Keratinocyte (primary cell): ENCODE data around the gene GKN2. TPM values are rescaled to one million over a fixed set of nuclear protein-coding genes. Genes with fewer than 3 reads are reported as not detected.

Experiments
- DNase-seq: peaks from one replicate; pipeline ENCODE4 v3.0.0-alpha.2; 2011; ENCODE audit warnings: low read depth, missing footprints, low spot score
- FAIRE-seq: peaks from 2 replicates; lab custom pipeline; 2011; peaks lifted over from hg19 to GRCh38; lab: Jason Lieb, UNC
- H2AFZ ChIP-seq: 2 replicates; pipeline ENCODE4 v1.6.0; 2012; ENCODE audit warnings: low read length, control low read depth, inconsistent platforms; ENCODE audit not compliant: control insufficient read depth
- H3K27ac ChIP-seq: 2 replicates; pipeline ENCODE4 v1.5.1; 2011; ENCODE audit warnings: low read length; ENCODE audit not compliant: control insufficient read depth, insufficient read depth
- H3K27me3 ChIP-seq: 3 replicates; pipeline ENCODE4 v1.6.0; 2011; ENCODE audit warnings: low read length; ENCODE audit not compliant: control insufficient read depth, insufficient read depth; ENCODE audit errors: extremely low read depth
- H3K36me3 ChIP-seq, 2 experiments: 2 replicates in 1 of 2; 3 replicates in 1 of 2; pipeline ENCODE4 v1.5.1; 2011; ENCODE audit warnings: low read length in 2 of 2, mild to moderate bottlenecking in 1 of 2; ENCODE audit not compliant: control insufficient read depth in 2 of 2, insufficient read depth in 2 of 2; ENCODE audit errors: extremely low read depth in 1 of 2
- H3K4me1 ChIP-seq: 3 replicates; pipeline ENCODE4 v1.5.1; 2011; ENCODE audit warnings: low read length; ENCODE audit not compliant: control insufficient read depth, insufficient read depth; ENCODE audit errors: extremely low read depth
- H3K4me2 ChIP-seq: 3 replicates; pipeline ENCODE4 v1.6.0; 2011; ENCODE audit warnings: low read depth, low read length; ENCODE audit not compliant: control insufficient read depth, insufficient read depth; ENCODE audit errors: extremely low read depth
- H3K4me3 ChIP-seq, 3 experiments: fragments of 200-600 bp in 1 of 3; sonication (generic) in 1 of 3; 2 replicates in 2 of 3; 3 replicates in 1 of 3; pipeline ENCODE4 v1.5.1; 2011 to 2016; ENCODE audit warnings: low read length in 3 of 3, mild to moderate bottlenecking in 3 of 3, control low read depth in 2 of 3, inconsistent platforms in 1 of 3, low read depth in 1 of 3, mixed read lengths in 1 of 3, mixed run types in 1 of 3, moderate library complexity in 1 of 3; ENCODE audit not compliant: control insufficient read depth in 2 of 3, insufficient read depth in 2 of 3; ENCODE audit errors: extremely low read depth in 1 of 3
- H3K79me2 ChIP-seq: 2 replicates; pipeline ENCODE4 v1.6.0; 2012; ENCODE audit warnings: low read length; ENCODE audit not compliant: control insufficient read depth, insufficient read depth
- H3K9ac ChIP-seq: 3 replicates; pipeline ENCODE4 v1.6.0; 2011; ENCODE audit warnings: low read length; ENCODE audit not compliant: control insufficient read depth, insufficient read depth; ENCODE audit errors: extremely low read depth
- H3K9me1 ChIP-seq: 3 replicates; pipeline ENCODE4 v1.6.0; 2011; ENCODE audit warnings: low read length; ENCODE audit not compliant: control insufficient read depth, insufficient read depth; ENCODE audit errors: extremely low read depth
- H3K9me3 ChIP-seq: 2 replicates; pipeline ENCODE4 v1.5.1; 2012; ENCODE audit warnings: low read depth, low read length; ENCODE audit not compliant: control insufficient read depth
- H4K20me1 ChIP-seq: 3 replicates; pipeline ENCODE4 v1.6.0; 2011; ENCODE audit warnings: low read length; ENCODE audit not compliant: control insufficient read depth, insufficient read depth; ENCODE audit errors: extremely low read depth
- EZH2 ChIP-seq: IDR thresholded peaks from one replicate; pipeline ENCODE4 v1.6.1; 2012; ENCODE audit warnings: inconsistent platforms, mild to moderate bottlenecking, low read length, moderate library complexity
- dilution Hi-C: fragments of 300-500 bp; cut with MboI; formaldehyde crosslinking; loops from one replicate; pipeline ENCODE4 v1.7.0; 2020; ENCODE audit warnings: low sequenced_read_pairs; ENCODE audit not compliant: extremely low pct_ligation_motif_present
- polyA plus RNA-seq, 5 experiments: library from polyadenylated mRNA; depleted of rRNA in 3 of 5; stranded (reverse) in 3 of 5; stranded (forward) in 1 of 5; unstranded in 1 of 5; fragments of >200 nt; gene quantifications; 1 replicate in 1 of 5; 2 replicates in 3 of 5; 3 replicates in 1 of 5; pipeline versions ENCODE4 v1.2.1 to v1.2.3, GENCODE V29; 2011 to 2012; ENCODE audit warnings: missing spikeins in 2 of 5, low read depth in 1 of 5, low replicate concordance in 1 of 5
- TF ChIP-seq, protein P1 (sequence below), 3 experiments: IDR thresholded peaks in 1 of 3; conservative IDR thresholded peaks in 1 of 3; optimal IDR thresholded peaks in 1 of 3; 2 replicates in 2 of 3; 3 replicates in 1 of 3; pipeline versions ENCODE3 to v1.5.1; 2011; ENCODE audit warnings: low read length in 3 of 3, mild to moderate bottlenecking in 3 of 3, moderate library complexity in 2 of 3, control low read depth in 1 of 3, inconsistent platforms in 1 of 3; ENCODE audit not compliant: insufficient read depth in 2 of 3; ENCODE audit errors: extremely low read depth in 1 of 3

GKN2 gene
- polyA plus RNA-seq, 1 donor (not counting 4 experiments of a cell fraction or from before 2014, with no cell fraction given): 0.08 TPM

DNA sequence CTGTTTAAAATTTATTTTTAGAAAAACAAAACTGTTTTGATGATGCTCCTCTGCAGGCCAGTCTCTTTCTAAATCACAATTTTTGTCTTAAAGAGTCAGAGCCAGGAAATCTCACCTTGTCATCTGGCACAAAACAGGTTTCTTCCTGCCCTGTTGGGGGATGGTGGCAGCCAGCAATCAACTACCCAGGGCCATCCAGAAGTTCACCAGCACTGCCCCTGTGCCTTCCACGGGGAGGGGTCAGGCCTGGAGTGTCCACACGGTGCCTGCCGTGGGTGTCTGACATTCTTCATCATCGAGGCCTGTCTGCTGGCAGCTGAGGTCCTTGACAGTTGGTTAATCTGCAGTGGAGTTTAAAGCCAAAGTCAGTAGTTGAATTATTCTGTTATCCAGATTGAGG is 41.4 kb downstream of the GKN2 start:
- Histone ChIP-seq H3K27me3 (no peaks in the 10 kb centered on the region), H3K9me1 (no peaks in the 10 kb centered on the region), H3K9me3 (no peaks in the 10 kb centered on the region), H3K4me2 (peak overlapping the region; percentile 13), H3K79me2 (no peaks in the 10 kb centered on the region), H3K9ac (no peak overlapping the region), H3K27ac (no peak overlapping the region), H2AFZ (peak overlapping the region; percentile 78), H4K20me1 (no peaks in the 10 kb centered on the region), H3K4me1 (peaks cover 31% of the 10 kb centered on the region), H3K36me3 (no peaks in the 10 kb centered on the region), H3K4me3 (no peak overlapping the region)
- no peak for DNase-seq
- dilution Hi-C loops: no loop called here
- no peak for FAIRE-seq
- TF ChIP-seq, protein P1, sequence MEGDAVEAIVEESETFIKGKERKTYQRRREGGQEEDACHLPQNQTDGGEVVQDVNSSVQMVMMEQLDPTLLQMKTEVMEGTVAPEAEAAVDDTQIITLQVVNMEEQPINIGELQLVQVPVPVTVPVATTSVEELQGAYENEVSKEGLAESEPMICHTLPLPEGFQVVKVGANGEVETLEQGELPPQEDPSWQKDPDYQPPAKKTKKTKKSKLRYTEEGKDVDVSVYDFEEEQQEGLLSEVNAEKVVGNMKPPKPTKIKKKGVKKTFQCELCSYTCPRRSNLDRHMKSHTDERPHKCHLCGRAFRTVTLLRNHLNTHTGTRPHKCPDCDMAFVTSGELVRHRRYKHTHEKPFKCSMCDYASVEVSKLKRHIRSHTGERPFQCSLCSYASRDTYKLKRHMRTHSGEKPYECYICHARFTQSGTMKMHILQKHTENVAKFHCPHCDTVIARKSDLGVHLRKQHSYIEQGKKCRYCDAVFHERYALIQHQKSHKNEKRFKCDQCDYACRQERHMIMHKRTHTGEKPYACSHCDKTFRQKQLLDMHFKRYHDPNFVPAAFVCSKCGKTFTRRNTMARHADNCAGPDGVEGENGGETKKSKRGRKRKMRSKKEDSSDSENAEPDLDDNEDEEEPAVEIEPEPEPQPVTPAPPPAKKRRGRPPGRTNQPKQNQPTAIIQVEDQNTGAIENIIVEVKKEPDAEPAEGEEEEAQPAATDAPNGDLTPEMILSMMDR (optimal IDR thresholded peaks at IDR 0.05 in 1 of 3, IDR thresholded peaks at IDR 0.05 in 1 of 3, conservative IDR thresholded peaks at IDR 0.05 in 1 of 3; ENCODE audit: extremely low read depth in 1 of 3, insufficient read depth in 2 of 3, low read length in 3 of 3): no peak
- TF ChIP-seq EZH2: no peak

DNA sequence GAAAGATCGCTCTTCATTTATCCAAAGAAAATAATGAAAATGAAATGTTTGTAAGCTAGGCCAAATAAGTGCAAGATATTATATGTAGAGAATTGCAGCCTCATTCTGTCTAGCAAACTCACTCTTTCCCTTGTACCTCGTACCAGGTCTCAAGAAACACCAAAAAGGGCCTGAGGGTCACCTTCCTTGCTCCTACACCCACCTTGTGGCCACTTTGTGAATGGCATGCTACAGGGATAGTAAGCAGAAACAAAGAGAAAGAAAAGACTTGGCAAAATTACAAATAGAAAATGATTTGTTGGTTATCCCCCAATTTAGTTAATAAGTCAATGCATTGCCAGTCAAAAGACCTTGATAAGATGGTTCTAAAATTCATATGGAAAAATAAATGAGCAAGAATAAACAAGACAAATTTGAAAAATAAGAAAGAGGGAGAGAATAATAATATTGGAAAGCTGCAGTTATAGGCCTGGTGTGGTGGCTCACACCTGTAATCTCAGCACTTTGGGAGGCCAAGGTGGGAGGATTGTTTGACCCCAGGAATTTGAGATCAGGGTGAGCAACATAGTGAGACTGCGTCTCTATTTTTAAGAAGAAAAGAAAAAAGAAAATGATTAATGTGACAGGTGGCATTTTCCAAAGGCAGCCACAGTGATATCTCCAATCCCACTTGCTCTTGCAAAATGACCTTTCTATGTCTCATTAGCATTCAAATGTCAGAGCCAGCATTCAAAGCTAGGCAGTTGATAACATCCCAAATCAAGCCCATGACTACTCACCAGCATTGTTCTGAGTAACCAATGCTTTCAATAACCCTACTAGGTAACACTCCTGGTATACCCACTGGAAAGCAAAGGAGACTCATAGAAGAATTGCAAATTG is 42.7 kb downstream of the GKN2 start:
- no peak overlapping the region for H3K4me2 ChIP-seq
- dilution Hi-C loops: no loop called here
- H4K20me1 ChIP-seq: no peaks in the 10 kb centered on the region
- TF ChIP-seq, protein P1 (optimal IDR thresholded peaks at IDR 0.05 in 1 of 3, IDR thresholded peaks at IDR 0.05 in 1 of 3, conservative IDR thresholded peaks at IDR 0.05 in 1 of 3; ENCODE audit: extremely low read depth in 1 of 3, insufficient read depth in 2 of 3, low read length in 3 of 3): peak; percentile 71 to 90 (median 79)
- TF ChIP-seq EZH2: no peak
- no peak overlapping the region for H3K4me3 ChIP-seq
- H3K79me2 ChIP-seq: no peaks in the 10 kb centered on the region
- FAIRE-seq (no peak), DNase-seq (peak; percentile 38)
- no peak overlapping the region for H3K9ac ChIP-seq
- H3K27ac ChIP-seq: no peak overlapping the region
- no peak overlapping the region for H2AFZ ChIP-seq
- no peaks in the 10 kb centered on the region for H3K9me3 ChIP-seq
- no peaks in the 10 kb centered on the region for H3K36me3 ChIP-seq
- H3K27me3 ChIP-seq: no peaks in the 10 kb centered on the region
- H3K9me1 ChIP-seq: no peaks in the 10 kb centered on the region
- H3K4me1 ChIP-seq: peaks cover 31% of the 10 kb centered on the region
